OCI-LY1 (cell line): ENCODE measurements around the gene ZNF3.

Experiments
- CTCF ChIP-seq: fragments of 200-600 bp; sonication (generic), shearing (Covaris generic); IDR thresholded peaks from 2 replicates; pipeline ENCODE4 v1.5.1; 2017; ENCODE audit warnings: mild to moderate bottlenecking, antibody characterized with exemption, low read length, moderate library complexity, mixed read lengths
- EZH2 ChIP-seq: fragments of 200-600 bp; sonication (generic), shearing (Covaris generic); IDR thresholded peaks from 2 replicates; pipeline ENCODE4 v1.8.0; 2017; ENCODE audit warnings: borderline replicate concordance, mixed run types, mild to moderate bottlenecking, antibody characterized with exemption, low read length, moderate library complexity, mixed read lengths

GRCh38 chr7:100102950-100103840 is 21.7 kb upstream of the ZNF3 start:
- TF ChIP-seq CTCF, result no peak
- TF ChIP-seq EZH2, result no peak
